HG03520 (cell line): ENCODE data around the gene MCFD2.
"Not testable (repeated sequence)": the region's sequence is repeated elsewhere in the genome, so short reads cannot be mapped to it uniquely, and the experiment has no call there.

ENCODE experiments used
- ATAC-seq: cut with Tn5 transposase; IDR thresholded peaks from one replicate; pipeline ENCODE4 v1.9.1; 2021; ENCODE audit warnings: mild to moderate bottlenecking, moderate library complexity; ENCODE audit not compliant: unreplicated experiment

The MCFD2 gene

DNA sequence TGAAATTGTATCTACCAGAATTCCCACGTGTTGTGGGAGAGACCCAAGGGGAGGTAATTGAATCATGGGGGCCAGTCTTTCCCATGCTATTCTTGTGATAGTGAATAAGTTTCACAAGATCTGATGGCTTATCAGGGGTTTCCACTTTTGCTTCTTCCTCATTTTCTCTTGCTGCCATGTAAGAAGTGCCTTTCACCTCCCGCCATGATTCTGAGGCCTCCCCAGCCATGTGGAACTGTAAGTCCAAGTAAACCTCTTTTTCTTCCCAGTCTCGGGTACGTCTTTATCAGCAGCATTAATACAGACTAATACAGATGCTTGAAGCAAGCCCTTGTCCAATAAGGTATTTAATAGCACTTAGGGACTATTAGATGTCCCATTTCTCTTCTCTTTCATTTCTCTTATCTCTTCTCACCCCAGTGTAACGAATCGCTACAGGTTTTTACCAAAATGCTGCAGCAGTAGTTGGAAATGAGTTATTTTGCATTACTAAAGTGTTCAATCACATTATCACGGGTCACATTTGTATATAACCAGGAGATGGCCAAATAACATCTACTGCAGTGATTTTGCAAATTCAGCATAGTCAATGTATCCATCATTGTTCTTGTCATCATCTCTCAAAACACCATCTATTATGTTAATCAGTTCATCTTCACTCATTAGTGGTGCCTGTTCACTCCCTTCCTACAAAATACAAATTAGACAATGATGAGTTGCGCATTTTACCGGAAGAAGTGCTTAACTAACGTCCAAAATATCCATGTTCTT is 10.5 kb downstream of the MCFD2 start:
- not testable (repeated sequence) for ATAC-seq

DNA sequence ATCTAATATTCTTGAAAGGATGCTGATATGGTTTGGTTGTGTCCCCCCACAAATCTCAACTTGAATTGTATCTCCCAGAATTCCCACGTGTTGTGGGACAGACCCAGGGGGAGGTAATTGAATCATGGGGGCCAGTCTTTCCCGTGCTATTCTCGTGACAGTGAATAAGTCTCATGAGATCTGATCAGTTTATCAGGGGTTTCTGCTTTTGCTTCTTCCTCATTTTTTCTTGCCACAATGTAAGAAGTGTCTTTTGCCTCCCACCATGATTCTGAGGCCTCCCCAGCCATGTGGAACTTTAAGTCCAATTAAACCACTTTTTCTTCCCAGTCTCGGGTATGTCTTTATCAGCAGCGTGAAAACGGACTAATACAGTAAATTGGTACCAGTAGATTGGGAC is 12.6 kb downstream of the MCFD2 start:
- not testable (repeated sequence) for ATAC-seq

DNA sequence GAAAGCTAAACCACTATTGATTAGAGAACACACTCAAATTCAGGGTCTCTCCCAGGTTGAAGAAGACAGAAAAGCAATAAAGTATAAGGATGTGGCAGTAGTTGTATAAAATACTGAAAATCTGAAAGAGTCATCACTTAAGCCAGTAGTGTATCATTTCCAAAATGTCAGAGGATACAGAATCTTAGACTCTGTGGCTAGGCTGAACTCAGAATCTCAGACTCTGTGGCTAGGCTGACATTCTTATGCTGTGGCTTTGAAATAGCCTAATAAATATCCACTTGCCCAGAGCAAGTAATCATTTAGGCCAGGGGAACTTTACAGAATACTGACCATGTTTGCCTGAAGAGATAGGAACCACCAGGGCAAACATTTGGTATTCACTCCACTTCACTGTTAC is 13.1 kb downstream of the MCFD2 start:
- ATAC-seq, result no peak

DNA sequence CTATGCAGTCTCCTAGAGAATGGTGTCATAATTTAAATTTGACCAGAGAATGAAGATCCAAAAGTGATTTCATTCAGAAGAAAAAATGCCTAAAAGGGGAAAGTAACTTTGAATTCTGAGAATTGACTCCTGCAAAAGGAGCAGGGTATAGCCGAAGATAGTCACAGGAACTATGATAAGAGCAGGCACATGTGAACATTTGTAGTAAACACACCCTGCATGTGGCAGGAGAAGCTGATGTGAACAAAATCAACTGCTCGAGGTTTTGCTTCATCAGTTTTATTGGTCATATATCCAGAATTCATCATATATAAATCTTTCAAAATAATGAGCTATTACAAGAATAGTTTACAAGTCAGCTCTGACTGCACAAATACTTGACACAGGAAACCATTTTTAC is 14.0 kb downstream of the MCFD2 start:
- ATAC-seq, result no peak

DNA sequence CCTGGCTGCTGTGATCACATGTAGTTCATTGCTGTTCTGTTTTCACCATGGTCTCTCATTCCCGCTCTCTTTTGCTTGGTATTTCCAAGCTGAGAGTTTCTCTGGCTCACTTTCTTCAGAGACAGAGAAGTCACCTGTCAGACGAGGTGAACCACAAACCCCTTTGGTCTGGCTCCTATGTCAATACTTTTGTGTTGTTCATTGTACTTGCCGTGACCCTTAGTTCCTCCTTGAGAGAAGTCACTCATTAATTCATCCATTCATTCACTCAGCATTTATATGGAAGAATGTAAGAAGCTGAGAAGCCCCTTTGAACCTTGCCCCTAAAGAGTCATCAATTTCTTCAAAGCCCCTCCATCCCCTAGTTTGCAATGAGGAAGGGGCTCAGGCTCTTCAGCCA is 15.2 kb downstream of the MCFD2 start:
- no peak for ATAC-seq

DNA sequence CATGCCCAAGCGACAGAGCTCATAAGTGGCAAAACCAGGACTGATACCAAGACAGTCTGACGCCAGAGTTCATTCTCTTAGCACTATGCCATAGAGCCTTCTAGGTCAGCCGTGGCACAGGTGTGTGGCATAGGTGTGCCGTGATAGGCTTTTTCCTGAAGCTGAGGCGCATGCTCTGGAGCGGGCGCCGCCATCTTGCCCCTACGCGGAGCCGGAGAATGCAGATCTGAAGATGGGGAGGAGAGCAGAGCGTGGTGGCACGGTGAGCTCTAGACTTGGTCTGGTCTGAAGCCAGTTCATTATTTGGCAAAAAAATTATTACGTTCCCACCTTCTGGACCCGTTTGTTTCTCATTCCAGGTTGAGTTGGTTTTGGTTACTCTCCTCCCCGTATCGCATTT is 16.6 kb downstream of the MCFD2 start:
- no peak for ATAC-seq

DNA sequence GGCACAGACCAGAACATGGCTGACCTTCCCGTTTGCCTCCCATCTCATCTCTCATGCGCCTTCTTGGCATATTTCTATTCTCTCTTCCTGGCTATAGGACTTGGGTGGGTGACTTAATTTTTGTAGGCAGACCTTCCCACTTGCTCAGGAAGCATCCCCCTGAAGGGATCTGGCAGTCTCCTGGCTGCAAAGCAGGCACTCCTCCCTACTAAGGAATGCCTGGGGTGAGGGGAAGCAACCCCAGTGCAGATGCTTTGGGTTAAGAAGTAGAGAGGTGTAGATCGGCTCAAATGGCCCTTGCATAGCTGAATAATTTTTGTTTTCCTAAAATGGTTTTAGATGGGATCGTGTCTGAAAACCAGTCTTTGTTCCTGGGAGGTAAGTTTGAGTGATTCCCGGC is 17.6 kb downstream of the MCFD2 start:
- ATAC-seq, result no peak

DNA sequence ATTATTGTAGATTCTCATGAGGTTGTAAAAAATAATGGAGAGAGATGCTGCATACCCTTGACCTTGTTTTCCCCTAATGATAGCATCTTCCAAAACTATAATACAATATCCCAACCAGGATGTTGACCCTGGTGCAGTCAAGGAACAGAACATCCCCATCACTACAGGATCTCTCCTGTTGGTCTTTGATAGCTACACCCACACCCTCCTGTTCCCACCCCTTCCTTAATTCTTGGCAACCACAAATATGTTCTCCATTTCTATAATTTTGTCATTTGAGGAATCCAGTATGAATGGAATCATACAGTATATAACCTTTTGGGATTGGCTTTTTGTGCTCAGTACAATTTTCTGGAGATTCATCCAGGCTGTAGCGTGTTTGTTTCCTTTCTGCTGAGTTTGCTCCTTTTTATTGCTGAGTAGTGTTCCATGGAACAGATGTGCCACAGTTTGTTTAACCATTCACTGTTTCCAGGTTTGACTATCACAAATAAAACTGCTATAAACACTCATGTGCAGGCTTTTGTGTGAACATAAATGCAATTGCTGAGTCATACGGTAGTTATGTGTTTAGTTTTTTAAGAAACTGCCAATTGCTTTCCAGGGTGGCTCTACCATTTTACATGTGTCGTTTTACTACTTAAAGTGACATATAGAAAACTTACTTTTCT is 22.2 kb downstream of the MCFD2 start:
- no peak for ATAC-seq

DNA sequence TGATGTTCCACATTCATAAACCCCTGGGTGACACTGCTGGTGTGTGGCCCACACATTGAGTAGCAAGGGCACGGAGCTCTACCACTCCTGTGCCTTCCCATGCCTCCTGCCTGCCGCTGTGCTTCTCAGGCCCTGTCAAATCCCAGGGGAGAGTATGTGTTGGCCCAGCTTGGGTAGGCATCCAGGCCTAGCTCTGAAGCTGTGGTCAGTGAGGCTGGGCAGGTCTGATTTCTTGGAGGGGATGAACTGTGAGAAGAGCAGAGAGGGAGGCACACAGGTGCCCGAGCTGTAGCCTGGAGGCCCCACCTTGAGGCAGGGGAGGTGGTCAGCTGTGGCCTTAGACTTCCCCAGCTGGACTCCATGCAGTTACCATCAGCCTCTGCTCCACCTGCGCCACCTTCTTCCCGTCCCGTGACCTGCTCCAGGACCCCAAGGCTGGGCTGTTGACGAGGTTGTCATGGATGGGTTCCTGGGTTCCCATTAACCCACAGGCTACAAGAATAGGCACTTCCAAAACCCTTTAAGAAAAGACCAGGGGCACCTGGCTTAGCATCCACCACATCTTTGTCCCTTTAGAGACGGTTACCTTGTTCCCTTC is 23.6 kb downstream of the MCFD2 start:
- ATAC-seq, result no peak

DNA sequence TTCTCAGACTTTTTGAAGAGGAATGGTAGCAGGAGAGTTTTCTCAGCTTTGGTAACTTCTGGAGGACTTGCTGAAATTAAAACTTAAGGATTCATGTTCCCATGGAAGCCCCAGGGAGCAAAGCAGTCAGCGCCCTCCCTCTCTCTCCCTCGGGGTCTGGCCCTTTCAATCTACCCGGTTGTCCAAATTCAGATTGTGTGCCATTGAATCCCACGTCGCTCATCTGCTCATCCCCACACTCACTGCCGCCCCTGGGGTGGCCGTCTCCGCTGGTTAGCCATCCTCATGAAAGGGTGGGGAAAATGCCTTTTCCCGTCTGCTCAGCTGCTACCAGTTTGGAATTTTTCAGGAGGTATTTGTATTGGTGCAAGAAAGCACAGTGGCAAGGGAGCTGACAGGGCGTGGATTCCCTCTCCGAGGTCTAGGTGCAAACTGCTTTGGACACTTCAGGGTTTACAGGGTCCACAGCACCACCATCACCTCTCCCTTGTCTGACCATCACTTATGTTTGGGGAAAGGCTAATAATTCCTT is 27.1 kb downstream of the MCFD2 start:
- no peak for ATAC-seq

DNA sequence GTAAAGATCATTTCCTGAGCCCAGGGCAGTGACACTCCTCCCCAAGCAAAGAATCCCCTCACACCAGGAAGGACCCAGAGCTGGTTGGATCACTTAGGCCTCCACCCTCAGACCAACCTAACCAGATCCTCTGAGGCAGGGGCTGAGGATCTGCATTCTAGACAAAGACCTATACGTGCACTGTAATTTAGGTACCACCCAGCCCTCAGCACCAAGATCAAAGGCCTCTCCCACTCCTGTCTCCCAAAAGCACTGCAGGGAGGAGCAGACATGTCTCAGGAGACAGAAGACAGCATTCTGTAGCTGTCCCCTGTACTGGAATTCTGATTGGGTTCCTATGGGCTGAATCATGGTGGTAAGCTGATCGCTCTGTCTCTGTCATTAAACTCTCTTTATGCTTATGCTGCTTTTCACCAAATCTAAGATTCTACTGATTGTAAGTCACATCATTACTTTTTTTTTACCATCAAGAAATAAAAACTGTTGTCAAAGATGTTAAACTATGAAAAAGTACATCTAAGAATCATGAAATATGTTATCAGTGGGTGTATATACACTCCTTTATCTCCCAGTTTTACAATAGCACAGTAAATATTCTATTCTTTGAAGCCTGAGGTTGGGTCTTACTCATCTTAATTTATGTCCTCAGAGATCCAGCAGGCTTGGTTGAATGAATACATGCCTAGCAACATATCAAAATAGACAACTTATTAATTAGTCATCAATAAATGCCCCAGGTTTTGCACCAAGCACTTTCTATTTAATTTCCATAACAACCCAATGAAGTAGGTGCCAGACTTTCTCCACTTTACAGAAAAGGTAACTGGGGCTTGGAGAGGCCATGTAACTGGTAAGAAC is 28.3 kb downstream of the MCFD2 start:
- ATAC-seq, result no peak

DNA sequence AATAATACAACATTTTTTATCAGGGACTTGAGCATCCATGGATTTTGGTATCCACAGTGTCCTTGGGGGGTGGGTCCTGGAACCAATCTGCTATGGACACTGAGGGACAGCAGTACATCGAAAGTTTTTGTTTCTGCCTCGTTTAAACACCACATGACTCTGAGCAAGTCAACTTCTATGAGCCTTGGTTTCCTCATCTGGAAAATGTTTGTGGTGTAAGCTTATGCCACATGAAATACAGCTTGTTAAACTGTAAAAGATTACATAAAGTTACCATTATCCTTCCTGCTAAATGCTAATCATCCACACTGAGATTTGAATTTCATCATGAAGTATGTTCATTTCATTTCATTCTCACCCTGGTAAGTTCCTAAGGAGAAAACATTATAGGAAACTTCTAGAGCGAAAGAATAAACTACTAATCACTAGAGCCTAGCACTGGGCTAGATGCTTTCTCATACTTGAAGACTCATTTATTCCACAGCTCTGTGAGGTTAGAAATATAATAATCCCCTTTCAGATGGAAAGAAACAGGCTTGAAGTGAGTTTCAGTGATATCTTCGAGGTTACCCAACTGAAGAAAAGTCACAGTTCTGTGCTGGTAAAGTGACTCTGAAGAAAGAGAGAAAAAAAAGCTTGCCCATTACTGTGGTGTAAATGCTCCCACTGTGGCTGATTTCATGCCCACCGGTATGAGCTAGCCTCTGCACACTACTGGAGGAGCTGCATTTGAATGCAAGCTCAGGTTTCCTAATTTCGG is 29.2 kb downstream of the MCFD2 start:
- ATAC-seq, result no peak

DNA sequence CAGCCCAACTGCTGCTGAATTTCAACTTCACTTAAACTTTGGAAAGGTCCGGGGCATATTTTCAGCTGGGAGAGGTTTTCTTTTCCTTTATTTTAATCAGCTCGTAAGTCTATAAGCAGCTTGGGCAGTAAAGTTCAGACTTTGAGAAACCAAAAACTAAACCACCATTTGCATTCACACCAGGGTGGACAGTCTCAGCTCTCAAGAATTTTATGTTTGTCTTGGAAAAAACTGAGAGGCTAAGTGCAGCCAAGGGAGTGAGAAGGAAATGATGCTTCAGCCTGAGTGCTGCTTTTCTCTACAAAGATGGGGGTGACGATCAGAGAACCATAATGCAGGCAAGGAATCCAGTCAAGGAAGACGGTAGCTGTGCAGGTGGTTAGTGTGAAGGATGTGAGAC is 30.2 kb downstream of the MCFD2 start:
- ATAC-seq, result no peak

DNA sequence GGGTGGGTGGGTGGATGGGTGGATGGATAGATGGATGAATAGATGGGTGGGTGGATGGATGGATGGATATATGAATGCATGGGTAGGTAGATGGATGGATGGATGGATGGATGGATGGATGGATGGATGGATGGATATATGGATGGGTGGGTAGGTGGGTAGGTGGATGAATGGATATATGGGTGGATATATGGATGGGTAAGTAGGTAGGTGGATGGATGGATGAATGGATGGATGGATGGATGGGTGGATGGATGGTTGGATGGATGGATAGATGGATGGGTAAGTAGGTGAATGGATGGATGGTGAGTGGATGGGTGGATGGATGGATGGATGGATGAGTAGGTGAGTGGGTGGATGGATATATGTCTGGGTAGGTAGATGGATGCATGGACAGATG is 36.1 kb downstream of the MCFD2 start:
- no peak for ATAC-seq

DNA sequence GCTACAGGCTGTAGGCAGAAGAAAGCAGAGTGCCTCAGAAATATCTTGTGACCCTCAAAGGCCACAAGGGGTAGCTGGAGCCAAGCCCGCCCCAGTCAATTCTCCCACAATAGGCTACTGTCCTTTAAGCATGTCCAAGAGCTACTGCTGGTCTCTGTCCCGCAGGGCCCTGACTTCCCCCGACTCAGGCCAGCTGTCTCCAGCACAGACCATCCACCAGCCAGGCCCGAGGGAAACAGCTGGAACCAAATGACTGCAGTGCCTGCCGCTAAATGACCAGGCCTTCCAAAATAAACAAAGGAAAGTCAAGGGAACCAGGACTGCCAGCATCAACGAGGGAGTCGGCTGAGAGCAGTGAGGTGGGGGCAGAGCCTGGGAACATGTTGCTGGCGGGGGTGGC is 36.7 kb downstream of the MCFD2 start:
- ATAC-seq, result no peak

DNA sequence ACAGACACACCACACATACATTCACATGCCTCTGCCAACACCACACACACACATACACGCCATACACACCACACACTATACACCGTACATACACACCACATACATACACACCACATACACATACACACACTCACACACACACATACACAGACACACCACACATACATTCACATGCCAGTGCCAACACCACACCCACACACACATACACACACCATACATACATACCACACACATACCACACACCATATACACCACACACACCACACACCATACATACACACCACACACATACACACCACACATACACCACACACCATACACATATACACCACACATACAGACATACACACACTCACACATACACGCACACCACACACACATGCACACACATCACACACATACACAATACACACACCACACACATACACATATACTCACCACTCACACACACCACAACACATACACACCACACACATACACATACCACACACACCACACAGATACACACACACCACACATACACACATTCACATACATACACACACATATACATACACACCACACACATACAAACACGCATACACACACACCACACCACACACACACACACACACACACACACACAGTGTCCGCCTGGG is 37.2 kb downstream of the MCFD2 start:
- no peak for ATAC-seq

DNA sequence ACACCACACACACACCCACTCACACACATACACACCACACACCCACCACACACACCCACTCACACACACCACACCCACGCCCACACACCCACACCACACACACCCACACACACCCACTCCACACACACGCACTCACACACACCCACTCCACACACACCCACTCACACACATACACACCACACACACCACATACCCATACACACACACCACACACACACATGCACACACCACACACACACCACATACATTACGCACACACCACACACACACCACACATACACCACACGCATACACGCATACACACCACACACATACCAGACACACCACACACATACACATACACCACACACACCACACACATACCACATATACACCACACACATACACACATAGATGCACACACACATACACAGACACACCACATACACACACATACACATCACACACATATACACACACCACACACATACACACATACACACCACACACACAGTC is 37.9 kb downstream of the MCFD2 start:
- no peak for ATAC-seq

DNA sequence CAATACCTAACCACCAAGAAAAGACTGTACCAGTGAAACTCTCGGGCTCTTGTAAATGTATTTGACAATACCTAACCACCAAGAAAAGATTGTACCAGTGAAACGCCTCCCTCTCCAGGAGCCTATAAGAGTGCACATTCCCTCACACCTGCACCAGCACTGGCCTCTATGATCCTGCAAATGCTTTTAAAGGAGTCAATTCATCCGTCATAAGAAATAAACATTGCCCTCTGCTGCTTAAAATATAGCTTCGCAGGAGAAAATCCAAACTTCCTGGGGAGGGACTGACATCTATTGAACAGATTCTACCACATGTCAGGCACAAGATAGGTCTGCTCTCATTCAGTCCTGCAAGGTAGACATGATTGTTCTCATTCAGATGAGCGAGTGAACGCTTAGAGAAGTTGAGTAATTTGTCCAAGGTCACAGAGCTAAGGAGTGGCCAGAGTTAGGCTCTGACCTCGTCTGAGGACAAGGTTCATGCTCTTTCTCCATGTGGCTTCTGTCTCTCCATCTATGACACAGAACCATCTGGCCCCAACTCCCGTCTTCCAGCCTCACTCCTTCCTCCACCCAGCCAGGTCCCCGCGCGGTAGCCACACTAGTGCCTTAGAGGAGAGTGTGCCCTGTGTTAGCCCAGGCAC is 38.7 kb downstream of the MCFD2 start:
- ATAC-seq, result no peak
